HuH-7 (cell line): ENCODE measurements around the gene LPCAT1.
"Not testable (repeated sequence)": the region's sequence is repeated elsewhere in the genome, so short reads cannot be mapped to it uniquely, and the experiment has no call there.

Experiments used
- DNase-seq: peaks from one replicate; pipeline ENCODE4 v3.0.0; 2011; ENCODE audit warnings: low spot score

The LPCAT1 gene, protein sequence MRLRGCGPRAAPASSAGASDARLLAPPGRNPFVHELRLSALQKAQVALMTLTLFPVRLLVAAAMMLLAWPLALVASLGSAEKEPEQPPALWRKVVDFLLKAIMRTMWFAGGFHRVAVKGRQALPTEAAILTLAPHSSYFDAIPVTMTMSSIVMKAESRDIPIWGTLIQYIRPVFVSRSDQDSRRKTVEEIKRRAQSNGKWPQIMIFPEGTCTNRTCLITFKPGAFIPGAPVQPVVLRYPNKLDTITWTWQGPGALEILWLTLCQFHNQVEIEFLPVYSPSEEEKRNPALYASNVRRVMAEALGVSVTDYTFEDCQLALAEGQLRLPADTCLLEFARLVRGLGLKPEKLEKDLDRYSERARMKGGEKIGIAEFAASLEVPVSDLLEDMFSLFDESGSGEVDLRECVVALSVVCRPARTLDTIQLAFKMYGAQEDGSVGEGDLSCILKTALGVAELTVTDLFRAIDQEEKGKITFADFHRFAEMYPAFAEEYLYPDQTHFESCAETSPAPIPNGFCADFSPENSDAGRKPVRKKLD

DNA sequence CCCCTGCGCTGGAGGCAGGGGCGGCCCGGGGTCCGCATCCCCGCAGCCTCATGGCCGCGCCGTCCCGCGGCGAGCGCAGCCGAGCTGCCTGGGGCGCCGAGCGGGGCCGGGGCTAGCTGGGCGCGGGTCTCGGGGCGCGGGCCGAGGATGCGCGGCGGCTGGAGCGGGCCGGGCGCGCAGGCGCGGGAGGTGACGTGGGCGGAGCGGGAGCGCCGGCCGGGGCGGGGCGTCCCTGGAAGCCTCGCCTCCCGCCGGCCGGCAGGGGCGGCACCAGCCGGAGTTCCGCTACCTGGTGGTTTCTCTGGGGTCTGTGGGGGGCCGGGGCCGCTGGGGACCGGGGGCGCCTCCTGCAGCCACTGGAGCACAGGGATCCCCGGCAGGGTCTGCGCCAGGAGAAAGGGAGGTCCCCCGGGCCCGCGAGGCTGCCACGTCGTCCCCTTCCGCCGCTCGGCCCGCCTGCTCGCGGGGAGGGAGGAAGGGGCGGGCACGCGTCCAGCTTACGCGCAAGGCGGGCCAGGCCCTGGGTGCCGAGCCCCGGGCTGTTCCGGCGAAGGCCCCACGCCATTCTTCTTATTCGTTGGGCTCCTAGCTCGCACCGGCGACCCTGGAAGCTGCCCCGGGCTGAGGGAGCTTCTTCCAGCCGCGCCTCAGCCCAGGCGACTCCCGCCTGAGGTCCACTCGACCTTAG is at the start of gene LPCAT1:
LPCAT1 (minus strand) TSS at position 168 of the 688 bp plus-strand sequence; CDS start at position 52, 116 bp downstream.
- DNase-seq: peak; percentile 77

DNA sequence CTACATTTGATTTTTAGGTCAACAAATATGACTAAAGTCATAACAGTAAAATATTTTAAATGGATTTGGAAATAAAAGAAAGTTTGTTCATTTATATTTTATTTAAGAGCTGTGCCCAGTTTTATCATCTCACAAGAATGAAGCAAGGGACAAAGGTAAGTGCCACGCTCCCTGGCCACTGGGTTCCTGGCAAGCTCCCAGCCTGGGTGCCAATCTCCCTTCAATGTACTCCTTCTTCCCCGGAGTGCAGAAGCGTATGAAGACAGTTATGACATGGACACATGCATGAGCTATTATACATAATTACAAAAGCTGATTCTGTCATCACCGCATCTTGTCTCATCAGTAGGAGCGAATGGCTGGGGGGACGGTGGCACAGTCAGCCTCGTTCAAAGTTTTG is 48.1 kb upstream of the LPCAT1 start:
- DNase-seq: not testable (repeated sequence)

DNA sequence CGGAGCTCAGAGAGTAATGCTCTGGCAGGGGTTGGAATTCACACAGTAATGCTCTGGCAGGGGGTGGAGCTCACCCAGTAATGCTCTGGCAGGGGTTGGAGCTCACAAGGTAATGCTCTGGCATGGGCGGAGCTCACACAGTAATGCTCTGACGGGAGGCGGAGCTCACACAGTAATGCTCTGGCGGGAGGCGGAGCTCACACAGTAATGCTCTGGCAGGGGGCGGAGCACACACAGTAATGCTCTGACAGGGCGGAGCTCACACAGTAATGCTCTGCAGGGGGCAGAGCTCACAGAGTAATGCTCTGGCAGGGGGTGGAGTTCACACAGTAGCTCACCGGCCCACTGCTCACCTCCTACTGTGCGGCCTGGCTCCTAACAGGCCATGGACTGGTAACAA is 47.2 kb upstream of the LPCAT1 start:
- DNase-seq: no peak

DNA sequence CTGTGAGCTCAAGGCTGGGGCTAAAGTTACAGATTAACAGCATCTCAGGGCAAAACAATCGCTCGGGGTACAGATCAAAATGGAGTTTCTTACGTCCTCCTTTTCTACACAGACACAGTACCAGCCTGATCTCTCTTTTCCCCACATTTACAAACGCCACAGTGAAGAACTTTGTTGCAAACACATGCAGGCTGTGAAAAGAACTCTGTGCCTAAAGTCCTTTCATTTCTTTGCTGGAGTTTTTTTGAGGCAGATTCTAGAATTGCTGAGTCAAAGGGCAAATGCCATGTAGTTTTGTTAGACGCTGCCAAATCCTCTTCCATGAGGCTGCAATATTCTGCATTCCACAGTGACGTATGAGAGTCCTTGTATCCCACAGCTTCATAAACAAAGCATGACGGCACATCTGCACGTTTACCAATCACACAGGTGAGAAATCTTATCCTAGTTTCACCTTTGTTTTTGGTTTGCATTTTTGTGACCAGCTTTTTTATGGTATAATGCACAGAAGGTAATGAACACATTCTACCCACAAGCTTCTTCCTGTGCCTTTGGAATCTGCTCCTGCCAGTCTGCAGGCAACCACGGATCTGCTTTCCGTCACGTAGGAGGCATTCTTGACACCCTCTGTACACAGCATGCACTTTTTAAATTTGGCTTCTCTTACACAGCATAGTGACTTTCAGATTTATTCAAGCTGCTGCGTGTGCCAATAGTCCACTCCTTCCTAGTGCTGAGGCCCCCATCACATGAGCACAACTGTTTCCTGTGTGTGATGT is 44.6 kb upstream of the LPCAT1 start:
- DNase-seq: no peak

DNA sequence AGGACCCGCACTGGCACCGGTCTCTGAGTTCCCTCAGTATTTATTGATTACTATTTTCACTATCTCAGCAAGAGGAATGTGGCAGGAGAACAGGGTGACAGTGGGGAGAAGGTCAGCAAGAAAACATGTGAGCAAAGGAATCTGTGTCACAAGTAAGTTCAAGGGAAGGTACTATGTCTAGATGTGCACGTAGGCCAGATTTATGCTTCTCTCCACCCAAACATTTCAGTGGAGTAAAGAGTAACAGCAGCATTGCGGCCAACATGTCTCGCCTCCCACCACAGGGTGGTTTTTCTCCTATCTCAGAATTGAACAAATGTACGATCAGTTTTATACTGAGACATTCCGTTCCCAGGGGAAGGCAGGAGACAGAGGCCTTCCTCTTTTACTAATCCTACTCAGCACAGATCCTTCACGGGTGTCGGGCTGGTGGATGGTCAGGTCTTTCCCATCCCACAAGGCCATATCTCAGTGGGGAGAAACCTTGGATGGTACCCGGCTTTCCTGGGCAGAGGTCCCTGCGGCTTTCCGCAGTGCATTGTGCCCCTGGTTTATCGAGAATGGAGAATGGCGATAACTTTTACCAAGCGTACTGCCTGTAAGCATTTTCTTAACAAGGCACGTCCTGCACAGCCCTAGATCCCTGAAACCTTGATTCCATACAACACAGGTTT is 43.9 kb upstream of the LPCAT1 start:
- not testable (repeated sequence) for DNase-seq

DNA sequence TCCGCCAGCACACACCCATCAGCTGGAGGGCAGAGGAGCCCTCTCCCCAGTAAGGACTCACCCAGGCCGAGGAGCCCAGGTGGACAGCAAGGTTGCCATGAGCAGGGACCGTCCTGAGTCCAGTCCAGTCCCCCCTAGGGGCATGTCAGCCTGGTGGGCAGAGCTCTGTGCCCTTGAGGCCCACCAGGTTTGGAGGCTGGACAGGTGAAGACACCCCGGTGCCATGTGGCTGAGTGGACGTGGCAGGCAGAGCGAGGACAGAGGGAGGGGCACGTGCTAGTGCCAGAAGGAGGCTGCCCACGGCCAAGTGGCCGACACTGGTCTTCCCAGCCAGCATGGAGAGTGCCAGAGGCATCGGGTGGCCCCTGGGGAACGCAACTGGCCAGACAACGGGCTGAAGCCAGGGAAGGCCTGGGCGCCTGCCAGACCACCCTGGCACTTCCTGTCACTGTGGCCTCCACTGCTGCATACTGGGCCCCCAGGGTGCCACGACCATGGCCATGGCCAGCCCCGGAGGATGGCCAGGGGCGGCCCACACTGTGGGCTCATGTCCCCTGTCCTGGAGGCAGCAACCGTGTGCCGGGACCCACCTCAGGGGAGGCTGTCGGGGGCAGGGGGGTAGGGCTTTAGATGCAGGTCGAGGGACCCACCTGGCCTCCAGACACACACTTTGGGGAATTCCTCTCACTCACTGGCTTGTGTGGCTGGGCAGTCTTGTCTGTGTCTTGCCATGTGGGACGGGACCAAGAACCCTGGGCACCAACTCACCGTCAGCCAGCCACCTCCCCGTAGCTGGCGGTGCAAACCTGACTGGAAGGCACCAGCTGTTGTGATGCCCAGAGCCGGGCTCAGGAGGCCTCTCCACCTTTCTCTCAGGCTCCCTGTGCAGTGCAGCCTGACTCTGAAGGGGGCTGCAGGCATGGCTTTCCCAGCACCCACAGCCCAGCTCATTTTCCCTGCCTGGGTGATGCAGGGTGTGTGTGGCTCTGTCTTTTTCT is 42.3 kb upstream of the LPCAT1 start:
- DNase-seq: no peak

DNA sequence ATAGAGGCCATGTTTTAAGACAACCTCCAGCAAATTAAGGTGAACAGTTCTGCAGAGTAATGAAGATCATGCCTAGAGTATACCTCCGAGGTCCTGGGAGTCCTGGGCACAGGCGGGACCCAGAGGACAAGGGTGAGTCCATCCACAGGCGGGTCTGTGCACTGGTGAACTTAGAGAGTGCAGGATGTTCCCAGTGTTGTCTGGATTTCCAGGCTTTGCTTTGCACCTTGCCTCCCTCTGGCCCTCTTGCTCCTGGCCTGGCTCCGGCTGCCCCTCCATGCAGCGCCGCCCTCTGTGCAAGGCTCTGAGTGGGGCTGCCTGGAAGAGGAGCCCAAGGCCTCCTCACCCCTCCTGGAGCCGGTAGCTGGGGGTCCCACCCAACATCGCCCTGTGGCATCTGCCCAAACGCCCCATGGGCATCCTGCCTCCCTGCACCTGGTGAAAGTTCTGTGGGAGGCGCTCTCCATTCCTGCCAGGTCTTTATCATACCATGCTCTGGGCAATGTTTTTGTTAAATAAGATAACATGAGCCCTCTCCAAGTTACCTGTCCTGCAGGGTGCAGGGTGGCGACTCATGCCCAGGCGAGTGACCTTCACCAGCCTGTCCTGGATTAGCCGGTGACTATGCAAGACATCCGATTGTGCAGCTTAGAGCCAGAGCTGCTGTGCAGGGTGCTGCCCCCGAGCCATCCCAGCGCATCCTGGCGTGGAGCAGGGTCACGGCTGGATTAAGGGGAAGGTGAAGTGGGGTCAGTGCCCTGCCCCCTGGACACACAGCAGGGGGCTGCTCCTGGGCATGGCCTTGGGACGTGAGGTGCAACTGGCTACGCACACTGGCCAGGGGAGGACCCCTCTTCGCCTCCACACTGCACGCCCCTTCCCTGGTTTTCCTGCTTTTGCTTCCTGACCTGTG is 41.3 kb upstream of the LPCAT1 start:
- no peak for DNase-seq

DNA sequence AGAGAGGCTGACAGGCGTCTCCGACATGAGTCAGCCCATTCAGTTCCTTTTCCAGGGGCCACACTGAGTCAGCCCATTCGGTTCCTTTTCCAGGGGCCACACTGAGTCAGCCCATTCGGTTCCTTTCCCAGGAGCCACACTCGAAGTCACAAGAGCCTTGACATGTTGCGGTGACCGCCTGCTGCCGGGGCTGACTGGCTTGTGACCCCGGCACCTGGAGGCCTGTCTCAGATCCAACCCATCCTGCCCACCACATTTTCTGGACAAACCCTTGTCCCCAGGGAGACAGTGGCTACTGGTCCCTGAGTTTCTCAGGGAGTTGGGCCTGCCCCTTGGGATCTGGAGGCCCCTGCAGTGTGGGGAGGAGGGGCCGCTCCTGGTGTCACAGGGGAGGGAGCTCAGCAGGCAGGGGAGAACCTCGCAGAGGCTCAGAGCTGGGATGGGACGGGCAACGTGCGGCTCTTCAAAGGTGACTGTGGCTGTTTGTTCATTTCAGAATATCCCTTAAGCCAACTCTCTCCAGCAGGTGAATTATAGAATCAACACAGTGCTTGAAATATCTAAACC is 40.5 kb upstream of the LPCAT1 start:
- no peak for DNase-seq

DNA sequence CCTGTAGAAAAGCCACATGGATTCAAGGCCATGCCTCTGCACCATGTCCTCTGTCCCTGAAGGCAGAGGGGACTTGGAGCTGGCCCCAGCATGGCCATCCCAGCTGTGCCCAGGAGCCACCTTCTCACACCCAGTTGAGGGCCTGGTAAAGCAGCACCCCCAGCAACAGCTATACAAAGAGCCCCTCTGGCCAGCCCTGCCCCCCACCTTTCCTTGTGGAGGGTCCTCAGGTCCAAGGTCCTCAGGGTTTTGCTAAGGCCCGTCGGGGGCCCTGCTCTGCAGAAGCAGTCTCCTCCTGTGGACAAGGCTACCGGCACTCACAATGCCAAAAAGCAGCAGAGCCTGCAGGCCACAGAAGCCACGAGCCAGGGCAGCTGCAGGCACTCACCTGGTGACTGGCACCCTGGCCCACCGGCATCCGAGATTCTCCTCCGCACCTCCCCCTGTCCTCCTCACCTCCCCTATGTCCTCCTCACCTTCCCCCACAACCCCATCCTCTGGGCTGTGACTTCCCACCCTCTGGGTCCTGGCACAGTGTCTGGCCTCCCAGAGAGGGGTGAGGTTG is 39.9 kb upstream of the LPCAT1 start:
- DNase-seq: no peak

DNA sequence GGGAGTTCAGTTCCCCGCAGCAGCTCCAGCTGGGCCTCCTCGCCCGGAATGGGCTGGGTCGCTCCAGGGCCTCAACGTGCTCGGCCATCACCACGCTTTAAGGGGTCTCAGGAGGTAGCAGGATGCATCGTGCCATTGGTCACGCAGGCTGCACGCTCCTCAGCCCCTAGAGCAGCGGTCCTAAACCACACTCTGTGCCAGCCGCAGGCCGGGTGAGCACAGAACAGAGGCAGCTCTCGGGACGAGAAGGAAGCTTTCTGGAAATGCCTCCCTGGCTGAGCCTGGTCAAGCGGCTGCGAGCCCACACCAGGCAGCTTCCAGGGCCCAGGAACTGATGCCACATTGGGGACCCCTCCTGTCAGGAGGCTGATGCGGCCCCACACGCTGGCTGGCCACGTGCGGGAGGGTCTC is 39.3 kb upstream of the LPCAT1 start:
- no peak for DNase-seq

DNA sequence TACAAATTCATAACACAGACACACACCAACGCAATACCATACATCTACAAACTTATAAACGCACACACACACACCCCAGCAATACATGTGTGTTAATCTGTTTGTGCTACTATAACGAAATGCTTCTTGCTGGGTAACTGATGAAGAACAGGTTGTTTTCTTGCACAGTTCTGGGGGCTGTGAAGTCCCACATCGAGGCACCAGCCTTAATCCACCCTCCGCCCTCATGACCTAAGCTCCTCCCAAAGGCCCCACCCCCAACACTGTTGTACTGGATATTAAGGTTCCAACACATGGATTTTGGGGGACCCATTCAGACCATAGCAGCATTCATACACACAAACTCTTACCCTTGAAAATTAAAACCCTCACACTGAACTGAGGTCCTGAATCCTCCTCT is 38.8 kb upstream of the LPCAT1 start:
- no peak for DNase-seq

DNA sequence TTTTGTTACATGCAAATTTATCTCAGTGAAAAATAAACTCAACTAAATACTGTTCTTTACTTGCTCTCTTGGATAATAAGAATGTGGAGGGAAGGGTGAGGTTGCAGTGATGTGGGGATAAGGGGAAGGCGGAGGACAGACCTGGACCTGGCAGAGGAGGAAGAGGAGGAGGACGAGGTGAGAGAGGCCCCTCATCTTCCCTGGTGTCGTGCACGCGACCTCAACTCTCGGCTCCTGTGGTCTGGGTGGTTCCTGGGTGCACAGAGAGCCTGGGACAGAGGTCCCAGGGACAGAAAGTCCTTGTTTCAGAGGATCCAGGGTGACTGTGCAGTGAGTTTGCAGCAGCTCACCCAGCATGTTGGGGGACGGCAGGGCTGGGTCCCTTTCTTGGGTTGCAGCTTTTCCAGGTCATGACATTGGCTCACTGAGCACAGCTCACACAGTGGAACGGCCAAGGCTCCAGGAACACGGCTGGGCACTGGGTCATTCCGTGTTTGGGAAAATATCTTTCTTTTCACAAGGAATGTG is 37.7 kb upstream of the LPCAT1 start:
- no peak for DNase-seq

DNA sequence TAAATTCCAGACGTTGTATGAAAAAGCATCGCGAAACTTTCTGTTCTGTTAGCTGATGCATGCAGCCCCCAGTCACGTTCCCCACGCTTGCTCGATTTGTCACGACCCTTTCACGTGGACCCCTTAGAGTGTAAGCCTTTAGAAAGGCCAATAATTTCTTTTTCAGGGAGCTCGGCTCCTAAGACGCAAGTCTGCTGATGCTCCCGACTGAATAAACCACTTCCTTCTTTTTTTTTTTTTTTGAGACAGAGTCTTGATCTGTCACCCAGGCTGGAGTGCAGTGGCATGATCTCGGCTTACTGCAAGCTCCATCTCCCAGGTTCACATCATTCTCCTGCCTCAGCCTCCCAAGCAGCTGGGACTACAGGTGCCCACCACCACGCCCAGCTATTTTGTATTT is 36.7 kb upstream of the LPCAT1 start:
- not testable (repeated sequence) for DNase-seq

DNA sequence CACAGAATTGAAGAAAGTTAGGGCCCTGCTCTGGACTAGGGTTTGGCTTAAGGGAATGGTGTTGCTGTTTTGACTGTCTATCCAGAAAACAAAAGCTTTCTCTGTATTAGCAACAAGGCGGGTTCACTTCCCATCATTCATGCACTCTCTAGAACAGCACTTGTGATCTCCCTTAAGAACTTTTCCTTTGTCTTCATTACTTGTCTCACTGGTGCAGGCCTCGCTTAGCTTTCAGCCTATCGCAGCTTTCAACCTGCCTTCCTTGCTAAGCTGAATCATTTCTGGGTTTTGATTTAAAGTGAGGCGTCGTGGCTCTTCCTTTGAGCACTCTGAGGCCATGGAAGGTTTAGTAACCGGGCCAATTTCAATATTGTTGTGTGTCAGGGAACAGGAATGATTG is 35.2 kb upstream of the LPCAT1 start:
- DNase-seq: no peak

DNA sequence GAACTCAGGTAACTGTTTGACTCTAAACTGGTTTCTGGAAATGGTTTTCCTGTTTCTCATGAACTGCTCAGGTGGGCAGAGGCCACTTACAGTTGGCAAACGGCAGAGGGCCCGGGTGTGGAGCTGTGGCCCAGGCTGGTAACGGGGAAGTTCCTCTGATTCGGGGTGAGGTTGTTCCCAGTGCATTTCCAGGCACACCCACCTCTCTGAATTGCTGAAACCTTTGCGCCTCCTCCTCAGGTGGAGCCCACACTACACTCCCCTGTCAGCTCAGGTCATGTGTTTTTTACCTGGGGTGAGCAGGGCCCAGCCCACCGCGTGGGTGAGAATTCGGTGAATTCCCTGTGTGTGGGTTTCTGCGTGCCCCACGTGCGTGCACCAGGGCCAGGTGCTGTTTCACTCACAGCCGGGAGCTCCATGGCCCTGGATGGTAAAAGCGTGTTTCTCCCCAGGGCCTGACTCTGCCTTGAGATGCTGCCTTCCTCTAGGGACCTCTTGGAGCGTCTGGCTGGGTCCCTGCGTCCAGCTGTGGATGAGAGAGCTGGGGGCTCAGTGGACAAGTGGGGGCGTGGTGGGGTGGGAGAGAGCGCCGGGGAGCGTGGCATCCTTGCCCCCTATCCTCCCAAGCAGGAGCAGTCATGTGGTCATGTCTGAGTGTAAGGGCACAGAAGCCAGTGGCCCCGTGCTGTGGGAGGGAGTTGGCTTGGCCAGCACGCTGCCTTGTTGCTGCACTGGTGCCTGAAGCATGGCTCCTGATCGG is 33.5 kb upstream of the LPCAT1 start:
- no peak for DNase-seq

DNA sequence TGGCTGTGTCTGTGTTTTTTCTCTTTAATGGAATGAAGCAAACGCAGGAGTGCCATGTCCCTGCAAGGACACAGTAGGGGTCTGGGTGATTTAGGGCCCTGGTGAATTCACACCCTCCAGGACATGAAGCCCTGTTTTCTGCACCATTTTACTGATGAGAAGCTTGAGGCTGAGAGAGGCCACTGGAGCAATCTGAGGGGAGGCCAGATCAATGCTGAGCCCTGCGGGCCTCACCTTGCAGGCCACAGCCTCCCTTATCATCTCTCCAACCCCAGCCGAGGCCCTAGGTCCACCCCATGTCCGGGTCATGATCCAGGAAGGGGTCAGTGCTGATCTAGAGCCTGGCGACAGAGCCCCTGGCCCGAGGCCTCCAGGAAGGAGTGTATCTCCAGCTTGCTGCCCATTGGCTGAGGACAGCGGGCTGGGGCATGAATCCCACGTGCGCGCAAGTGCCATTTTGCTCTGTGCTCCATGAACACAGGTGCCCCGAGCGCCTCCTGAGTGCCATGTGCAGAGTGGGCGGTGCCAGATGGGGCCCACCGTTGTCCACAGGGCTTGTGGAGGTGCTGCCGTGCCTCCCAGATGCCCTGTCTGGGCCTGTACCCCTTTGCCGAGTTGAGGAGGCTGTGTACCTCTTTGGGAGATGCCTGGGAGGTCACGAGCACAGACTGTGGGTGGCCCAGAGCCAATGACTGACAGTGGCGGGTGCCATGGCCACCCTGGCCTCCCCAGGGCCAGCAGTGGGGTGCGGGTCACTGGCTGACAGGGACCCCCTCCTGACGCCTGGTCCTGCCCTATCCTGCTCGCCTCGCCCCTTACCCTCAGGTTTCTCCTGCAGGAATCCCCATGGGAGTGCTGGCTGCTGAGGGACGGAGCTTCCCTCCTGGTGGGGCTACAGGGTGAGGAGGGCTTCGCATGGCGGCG is 32.3 kb upstream of the LPCAT1 start:
- no peak for DNase-seq
